ENCODE results near the gene GPANK1. TPM values are rescaled to one million over a fixed set of nuclear protein-coding genes. Genes with fewer than 3 reads are reported as not detected.

The GPANK1 gene

DNA sequence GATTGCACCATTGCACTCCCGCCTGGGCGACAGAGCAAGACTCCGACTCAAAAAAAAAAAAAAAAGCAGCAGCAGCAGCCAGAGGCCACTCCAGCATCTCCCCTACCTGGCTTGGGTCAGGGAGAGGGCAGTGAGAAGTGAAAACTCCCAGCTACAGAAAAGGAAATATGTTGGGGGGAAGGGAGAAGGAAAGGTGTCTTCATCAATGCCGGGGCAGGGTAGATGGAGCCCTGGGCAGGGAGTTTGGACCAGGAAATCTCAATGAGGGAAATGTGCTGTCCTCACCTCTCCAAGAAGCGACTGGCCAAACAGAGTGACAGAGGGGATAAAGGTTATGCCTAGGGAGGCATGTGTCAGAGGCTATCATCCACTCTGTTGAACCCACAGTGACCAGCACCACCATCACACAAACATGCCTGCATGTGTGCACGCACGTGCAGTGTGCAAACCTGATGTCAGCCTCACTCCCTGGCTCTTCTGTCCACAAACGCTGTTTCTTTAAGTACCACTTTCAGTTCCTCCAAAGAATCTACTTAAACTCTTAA, 50.6 kb downstream of the GPANK1 start:
- Histone ChIP-seq H3K4me2 (ENCODE audit: low read length) (no peak overlapping the region), H3K36me3 (ENCODE audit: control insufficient read depth, insufficient read depth, low read length) (no peaks in the 10 kb centered on the region), H3K79me2 (ENCODE audit: control insufficient read depth, insufficient read depth, low read length) (no peaks in the 10 kb centered on the region), H2AK5ac (ENCODE audit: low read length) (no peak overlapping the region), H3K79me1 (ENCODE audit: low read length) (no peaks in the 10 kb centered on the region), H2BK120ac (ENCODE audit: low read depth, low read length) (no peak overlapping the region), H3K18ac (ENCODE audit: low read length) (no peak overlapping the region), H4K8ac (ENCODE audit: low read depth, low read length) (no peak overlapping the region), H3K4me1 (ENCODE audit: control insufficient read depth, low read depth, low read length) (peaks cover 8% of the 10 kb centered on the region), H2BK5ac (ENCODE audit: low read length) (no peak overlapping the region), H4K5ac (ENCODE audit: low read length) (no peak overlapping the region), H3K4ac (ENCODE audit: low read depth, low read length) (no peak overlapping the region), H3K27me3 (ENCODE audit: insufficient read depth, low read length, poor library complexity) (no peaks in the 10 kb centered on the region), H3K4me3 (ENCODE audit: low read length) (no peak overlapping the region), H3K9ac (ENCODE audit: low read length) (no peak overlapping the region), H3K27ac (ENCODE audit: low read depth, low read length) (no peak overlapping the region), H3K56ac (ENCODE audit: low read length) (no peak overlapping the region), H2BK15ac (replicated peaks; ENCODE audit: low read depth) (no peak overlapping the region), H3K23ac (ENCODE audit: low read length) (no peak overlapping the region)
- DNase-seq, result no peak
- no CpG with 5 or more reads among the region's 8 CpGs for WGBS (ENCODE audit: extremely low coverage, insufficient coverage, low lambda C conversion rate)

Small RNA genes lying within 50 kb of the gene (small RNA-seq; reads per million reads assigned to genes)
- gene MIR4646 (ENCODE audit: insufficient read depth) (not detected), gene MIR6832 (ENCODE audit: insufficient read depth) (not detected), gene RF00019 (ENCODE audit: insufficient read depth) (not detected), gene SNORA38 (ENCODE audit: insufficient read depth) (13.3 reads per million, percentile 88 among the genes with 10 or more reads in this experiment), gene UQCRHP1 (ENCODE audit: insufficient read depth) (not detected)

Data from mesendoderm (in vitro differentiated cells).